Hepatocyte (in vitro differentiated cells): Measurements from ENCODE around the gene RPS6KA2.

ENCODE experiments used
- EZH2 ChIP-seq: fragments of 200-600 bp; sonication (generic); IDR thresholded peaks from 2 replicates; pipeline ENCODE4 v1.6.1; 2016; ENCODE audit warnings: antibody characterized with exemption, mild to moderate bottlenecking, borderline replicate concordance
- TF ChIP-seq, protein P1 (sequence below): fragments of 200-600 bp; sonication (generic); IDR thresholded peaks from 2 replicates; pipeline ENCODE4 v1.5.1; 2016; ENCODE audit warnings: antibody characterized with exemption, mild to moderate bottlenecking; ENCODE audit not compliant: poor library complexity

GRCh38 chr6:166618866-166619761, 7.9 kb downstream of the RPS6KA2 start:
- TF ChIP-seq, protein P1, sequence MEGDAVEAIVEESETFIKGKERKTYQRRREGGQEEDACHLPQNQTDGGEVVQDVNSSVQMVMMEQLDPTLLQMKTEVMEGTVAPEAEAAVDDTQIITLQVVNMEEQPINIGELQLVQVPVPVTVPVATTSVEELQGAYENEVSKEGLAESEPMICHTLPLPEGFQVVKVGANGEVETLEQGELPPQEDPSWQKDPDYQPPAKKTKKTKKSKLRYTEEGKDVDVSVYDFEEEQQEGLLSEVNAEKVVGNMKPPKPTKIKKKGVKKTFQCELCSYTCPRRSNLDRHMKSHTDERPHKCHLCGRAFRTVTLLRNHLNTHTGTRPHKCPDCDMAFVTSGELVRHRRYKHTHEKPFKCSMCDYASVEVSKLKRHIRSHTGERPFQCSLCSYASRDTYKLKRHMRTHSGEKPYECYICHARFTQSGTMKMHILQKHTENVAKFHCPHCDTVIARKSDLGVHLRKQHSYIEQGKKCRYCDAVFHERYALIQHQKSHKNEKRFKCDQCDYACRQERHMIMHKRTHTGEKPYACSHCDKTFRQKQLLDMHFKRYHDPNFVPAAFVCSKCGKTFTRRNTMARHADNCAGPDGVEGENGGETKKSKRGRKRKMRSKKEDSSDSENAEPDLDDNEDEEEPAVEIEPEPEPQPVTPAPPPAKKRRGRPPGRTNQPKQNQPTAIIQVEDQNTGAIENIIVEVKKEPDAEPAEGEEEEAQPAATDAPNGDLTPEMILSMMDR = no peak
- no peak for TF ChIP-seq EZH2
